Fibroblast of skin of abdomen (primary cell): ENCODE measurements around the gene ATF7.
"Not testable (repeated sequence)": the region's sequence is repeated elsewhere in the genome, so short reads cannot be mapped to it uniquely, and the experiment has no call there.

Experiments used
- DNase-seq: peaks from one replicate; pipeline ENCODE4 v3.0.0-alpha.2; 2013

Gene ATF7

DNA sequence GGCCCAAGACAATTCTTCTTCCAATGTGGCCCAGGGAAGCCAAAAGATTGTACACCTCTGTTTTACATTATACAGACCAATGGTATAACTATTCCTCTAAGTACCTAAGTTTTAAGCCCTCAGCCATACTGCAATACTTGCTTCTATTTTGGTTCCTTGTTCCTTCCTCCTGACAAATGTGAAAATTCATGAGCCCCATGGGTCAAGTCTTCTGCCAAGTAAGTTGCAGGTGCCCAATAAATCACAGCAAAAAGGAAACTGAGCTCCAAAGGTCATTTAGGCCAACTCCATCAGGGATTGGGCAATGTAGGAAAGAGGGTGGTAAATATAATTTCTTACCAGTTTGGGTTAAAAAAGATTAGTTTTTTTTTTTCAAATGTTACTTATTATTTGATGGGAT is 61.2 kb downstream of the ATF7 start:
- DNase-seq, result no peak

DNA sequence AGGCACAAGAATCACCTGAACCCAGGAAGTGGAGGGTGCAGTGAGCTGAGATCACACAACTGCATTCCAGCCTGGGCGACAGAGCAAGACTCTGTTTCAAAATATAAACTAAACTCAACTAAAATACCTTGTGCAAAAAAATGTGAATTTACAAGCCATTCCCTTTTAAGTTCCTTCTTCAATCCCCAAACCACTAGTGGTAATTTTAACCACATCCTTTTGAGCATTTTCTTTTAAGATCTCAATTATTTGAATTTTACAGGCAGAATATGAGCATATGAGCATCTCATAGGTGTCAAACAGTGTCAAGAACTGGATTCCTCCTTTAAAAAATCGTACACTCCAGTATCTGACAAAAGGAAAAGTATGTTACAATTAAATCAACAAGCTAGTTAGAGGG is 61.9 kb downstream of the ATF7 start:
- DNase-seq, result no peak

DNA sequence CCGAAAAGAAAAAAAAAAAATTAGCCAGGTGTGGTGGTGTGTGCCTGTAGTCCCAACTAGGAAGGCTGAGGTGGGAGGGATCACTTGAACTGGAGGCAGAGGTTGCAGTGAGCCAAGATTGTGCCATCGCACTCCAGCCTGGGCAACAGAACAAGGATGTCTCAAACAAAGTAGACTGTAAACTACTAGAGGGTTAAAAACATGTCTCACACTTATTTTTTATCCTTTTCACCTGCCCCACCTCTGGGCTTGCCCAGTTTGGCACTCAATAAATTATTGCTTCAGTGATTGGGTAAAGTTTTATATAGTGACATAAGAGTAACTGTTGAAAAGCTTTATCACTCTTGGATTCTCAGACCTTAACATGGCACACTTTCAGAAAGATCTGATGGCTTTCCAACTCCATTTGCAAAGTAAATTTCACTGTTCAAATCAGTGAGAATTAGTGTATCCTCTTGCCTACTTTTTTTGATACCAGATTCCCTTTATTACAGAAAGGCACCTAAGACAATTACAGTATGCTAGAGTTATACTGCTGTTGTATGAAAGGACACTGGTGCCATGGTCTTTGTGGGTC is 62.6 kb downstream of the ATF7 start:
- DNase-seq, result no peak

DNA sequence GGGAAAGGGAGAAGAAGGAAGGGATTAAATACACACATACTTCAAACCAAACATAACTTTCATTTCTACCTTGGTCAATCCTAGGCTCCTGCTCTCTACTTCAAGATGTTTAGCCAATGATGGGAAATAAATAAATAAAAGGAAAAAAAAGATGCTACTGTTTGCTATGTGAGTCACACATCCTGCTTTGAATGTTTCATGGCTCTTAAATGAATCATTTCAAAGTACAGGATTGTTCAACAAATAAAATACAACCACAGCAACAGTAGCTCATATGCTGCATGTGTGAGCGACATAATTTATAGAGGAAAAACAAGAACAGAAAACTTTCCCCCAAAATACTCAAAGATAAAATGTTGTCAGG is 64.6 kb downstream of the ATF7 start:
- peak; percentile 91 for DNase-seq

DNA sequence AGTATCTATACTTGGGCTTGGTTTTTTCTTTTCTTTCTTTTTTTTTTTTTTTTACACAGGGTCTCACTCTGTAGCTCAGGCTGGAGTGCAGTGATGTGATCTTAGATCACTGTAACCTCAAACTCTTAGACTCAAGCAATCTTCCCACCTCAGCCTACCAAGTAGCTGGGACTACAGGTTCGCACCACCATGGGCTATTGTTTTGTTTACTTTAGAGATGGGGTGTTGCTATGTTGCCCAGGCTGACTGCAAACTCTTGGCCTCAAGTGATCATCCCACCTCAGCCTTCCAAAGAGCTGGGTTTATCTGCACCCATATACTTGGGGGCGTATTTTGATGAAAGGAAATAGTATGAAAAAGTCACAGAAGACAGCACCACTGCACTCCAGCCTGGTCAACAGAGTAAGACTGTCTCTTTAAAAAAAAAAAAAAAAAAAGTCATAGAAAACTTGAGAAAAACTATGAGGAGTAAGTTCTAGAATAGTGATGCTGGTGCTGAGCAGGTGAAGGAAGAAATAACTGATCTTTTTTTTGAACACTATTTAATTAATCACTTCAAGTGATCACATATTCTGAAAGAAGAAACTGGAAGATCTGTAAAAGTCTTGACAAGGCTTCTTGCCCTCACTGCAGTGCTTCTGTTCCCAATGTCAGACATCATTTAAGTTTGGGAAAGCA is 65.1 kb downstream of the ATF7 start:
- no peak for DNase-seq

DNA sequence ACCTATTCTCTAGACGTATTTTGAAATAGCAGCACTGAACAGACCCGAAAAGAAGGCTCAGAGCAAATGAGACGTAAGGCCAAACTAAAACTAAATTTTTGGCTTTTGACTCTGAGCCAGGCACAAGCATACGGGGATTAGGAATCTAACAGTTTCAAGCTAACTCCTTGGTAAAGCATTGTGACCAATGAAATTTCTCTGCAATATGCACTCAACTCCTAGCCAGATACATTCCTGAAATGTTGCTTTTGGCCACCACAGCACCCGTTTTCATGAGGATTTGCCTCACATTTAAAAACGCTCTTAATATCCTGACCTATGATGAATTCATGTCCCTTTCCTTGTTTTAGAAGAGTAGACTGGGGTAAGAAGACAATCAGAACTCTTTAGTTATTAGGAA is 65.8 kb downstream of the ATF7 start:
- DNase-seq, result peak; percentile 82

DNA sequence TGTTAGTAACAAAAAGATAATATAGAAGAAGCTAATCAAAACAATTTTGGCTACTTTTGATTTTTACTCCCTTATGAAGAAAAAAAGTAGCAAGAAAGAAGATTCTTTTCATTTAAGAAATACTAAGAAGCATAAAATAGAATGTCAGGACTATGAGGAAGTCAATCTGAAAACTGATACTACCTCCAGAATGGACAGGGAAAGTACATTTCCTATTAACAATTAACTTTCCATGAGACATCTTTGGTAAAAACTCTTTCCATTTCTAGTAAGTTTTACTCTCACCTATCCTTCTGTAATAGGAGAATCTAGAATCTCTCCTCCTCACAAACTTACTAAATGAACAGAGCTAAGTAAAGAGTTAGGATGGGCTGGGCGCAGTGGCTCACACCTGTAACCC is 67.6 kb downstream of the ATF7 start:
- DNase-seq, result no peak

DNA sequence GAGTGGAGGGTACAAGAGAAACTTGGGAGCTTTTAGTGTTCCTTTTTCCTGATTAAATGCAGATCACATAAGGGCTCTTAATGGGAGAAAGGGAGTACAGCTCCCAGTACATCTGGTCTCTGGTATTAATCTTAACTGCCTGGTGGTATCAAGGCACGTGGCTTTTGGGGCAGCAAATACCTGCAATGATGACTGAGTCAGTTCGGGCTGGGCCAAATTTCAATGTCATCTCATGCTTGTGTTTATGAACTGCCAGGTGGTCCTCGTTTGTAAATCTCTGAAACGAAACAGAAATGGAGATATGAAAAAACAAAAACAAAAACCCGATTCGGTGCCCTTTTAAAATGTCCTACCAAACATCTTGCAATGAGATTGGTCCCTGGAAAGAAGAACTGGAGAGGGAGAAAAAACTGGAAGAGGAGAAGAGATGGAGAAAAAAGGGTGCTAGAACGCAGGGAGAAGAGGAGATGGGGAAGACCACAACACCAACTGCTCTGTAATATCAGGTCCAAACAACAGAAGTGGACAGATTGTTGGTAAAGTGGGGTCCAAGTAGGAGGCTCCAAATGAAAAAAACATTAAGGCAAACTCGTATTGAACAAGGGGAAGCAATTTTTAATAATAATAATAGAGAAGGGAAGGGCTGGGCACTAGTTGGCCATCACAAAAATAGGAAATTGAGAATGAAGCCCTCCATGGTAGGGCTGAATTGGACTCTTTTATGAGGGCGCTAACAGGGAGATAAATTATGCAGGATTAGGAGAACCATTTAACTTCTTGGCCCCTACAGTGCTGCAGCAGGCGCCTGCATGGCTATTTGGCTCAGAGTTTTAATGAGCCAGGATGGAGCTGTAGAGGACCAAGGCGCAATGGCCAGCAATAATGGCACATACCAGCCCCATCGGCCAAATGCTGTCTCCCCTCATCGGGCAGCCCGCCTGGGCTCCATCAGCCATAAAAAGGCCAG is 73.5 kb downstream of the ATF7 start:
- no peak for DNase-seq

DNA sequence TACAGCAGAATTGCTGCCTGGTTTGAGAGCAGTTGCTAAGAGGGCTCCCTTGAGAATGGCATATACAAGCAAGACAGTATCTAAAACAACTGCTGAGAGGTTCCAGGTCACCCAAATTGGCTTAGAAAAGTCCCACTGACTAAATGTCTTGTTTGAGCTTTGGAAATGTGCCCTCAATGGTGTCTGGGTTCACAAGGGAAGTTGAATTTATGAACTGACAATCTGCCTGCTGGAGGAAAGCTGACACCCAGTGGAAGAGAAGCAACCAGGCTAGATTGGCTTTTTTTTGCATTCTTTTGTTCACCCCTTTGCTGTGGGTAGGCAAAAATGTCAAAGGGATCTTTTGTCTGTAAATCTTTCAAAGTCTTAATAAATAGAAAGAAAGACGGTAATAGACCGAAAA is 74.3 kb downstream of the ATF7 start:
- DNase-seq, result peak; percentile 20

DNA sequence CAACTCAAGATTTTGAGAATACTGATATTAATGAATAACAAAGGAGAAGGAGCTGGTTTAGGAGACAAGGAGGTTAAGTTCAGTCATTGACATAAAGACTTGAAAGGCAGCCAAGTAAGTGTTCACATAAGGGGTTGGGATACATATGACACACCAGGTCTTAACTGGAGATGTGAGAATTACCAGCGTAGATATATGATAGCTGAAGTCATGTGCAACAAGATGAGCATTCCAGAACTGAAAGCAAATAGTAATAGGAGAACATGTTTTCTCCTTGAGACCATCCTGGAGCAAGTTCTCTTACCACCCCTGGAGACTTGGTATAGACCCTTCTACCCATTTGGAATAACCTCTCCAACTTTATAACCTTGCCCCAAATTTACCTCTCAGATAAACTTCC is 75.6 kb downstream of the ATF7 start:
- DNase-seq, result peak; percentile 43

DNA sequence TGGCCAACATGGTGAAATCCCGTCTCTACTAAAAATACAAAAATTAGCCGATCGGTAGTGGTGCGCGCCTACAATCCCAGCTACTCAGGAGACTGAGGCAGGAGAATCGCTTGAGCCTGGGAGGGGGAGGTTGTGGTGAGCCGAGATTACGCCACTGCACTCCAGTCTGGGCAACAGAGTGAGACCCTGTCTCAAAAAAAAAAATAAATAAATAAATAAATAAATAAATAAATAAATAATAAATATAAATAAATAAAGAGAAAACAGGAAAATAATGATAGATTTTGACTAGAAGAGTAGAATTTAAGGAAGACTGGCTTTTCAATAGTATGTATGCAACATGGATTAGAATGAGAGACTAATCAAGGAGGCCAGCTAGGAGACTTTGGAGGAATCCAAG is 76.1 kb downstream of the ATF7 start:
- DNase-seq, result not testable (repeated sequence)

DNA sequence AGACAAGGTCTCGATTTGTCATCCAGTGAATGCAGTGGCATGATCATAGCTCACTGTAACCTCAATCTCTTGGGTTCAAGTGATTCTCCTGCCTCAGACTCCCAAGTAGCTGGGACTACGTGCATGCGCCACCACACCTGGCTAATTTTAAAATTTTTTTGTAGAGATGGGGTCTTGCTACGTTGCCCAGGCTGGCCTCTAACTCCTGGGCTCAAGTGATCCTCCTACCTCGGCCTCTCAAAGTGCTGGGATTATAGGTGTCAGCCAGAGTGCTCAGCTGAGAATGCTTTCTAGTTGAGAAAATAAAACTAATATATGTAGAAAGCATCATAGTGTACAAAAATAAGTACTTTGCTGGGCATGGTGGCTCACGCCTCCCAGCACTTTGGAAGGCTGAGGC is 77.8 kb downstream of the ATF7 start:
- DNase-seq, result not testable (repeated sequence)

DNA sequence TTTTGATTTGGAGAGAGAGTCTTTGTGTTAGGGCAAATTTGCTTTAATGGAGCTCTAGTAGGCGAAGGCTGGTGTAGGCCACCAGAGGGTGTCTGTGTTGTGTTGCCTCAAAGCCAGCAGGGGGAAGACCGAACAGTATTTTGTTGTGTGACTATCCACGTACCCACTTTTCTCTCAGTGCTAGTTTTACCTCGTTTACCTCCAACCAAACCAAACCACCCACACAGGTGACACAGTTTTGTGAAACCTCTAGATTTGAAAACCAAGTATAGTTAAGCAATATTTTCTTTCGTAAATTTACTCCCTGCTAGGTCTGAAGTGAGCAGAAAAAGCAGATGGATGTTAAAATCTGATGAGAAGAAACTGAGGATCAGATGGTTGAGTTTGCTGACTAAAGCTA is 82.6 kb downstream of the ATF7 start:
- DNase-seq, result peak; percentile 66

DNA sequence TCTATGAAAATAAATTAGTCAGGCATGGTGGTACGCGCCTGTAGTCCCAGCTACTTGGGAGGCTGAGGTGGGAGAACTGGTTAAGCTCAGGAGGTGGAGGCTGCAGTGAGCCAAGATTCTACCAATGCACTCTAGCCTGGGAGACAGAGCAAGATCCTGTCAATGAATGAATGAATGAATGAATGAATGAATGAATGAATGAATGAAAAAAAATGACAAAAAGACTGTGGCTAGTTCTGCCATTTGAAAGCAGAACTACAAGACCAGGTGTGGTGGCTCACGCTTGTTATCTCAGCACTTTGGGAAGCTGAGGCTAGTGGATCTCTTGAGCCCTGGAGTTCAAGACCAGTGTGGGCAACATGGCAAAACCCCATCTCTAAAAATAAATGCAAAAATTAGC is 86.7 kb downstream of the ATF7 start:
- no peak for DNase-seq

DNA sequence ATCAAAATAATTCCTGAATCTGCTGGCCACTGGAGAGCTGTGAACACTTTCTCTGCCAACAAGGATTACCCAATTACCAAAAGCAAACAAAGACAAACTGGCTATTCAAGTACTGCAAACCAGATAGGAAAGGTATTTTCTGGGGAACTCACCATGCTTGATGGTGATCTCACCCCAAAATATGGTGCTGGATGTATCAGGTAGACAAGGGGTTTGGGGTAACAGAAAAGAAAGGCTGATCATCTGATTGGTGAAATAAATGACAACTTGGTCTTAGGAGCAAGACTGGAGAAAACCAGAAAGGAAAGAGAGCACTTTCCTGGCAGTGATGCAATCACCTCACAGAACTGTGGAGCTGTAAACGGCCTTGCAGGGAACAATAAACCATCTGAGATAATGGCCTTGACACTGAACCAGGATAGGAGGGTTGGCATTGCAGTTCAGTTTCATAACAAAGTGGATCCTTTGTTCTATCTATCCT is 87.9 kb downstream of the ATF7 start:
- DNase-seq, result peak; percentile 21

DNA sequence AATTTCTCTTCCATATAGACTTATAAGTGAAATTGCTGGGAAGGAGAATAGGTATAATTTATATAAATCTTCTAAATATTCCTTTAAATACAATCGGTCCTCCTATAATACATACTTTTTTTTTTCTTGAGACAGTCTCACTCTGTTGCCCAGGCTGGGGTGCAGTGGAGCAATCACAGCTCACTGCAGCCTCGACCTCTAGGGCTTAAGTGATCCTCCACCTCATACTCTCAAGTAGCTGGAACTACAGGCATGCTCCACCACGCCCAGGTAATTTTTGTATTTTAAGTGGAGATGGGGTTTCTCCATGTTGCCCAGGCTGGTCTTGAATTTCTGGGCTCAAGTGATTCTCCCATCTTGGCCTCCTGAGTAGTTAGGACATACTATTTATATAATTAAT is 89.2 kb downstream of the ATF7 start:
- no peak for DNase-seq

DNA sequence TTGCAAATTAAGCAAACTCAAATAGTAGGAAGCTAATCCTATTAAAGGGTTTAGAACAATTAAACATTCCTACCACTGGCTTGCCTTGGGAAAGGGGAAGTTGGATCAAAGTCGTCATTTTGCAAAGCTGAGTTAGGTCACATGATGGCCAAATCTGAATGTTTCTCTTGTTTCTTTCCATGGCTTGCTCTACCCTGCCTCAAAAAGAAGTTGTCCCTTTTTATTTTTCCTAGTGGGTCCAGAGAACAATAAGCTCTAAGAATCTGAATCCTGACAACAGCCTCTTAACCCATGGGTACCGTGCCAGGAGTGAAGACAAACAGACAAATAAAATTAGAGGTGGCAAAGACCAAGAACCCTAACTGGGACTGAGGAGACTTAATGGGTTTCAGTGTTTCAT is 92.7 kb downstream of the ATF7 start:
- no peak for DNase-seq

DNA sequence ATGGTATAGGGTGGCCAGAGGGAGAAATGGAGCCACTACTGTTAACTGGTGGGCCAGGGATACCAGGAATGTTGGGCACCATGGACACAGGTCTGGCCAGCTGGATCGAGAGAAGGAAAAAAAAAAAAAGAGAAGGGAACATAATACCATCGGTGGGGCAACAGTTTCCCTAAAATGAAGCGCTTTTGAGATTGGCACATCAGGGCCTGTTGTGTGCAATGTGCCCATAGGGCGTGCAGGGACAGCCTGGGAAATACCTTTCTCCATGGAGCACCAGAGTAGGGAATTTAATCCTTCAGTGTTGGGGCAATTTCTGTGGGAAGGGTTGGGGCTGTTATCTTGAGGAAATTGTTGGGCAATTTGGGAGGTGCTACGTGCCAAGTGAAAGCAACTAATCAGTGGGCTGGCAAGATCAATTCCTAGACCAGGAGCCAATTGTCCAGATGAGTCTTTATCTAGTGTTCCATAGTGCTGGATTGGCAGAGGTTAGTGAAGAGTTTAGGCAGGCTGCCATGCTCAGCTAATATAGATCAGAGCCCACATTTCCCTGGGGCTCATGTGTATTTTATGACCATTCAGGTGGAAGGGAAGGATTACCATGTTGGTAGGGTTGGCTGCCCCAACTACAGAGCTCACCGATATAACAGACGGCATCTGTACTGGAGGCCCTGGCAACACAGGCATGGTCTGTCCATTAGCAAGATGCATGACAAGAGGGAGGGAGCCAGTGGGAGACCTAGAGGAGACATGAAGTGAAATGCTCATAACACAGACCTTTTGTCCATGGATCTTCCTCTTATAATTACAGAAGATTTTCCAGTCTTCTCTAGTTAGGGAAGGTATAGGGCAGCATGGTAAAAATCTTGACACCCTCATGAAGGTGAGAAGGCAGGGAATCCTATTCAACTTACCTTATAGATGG is 93.4 kb downstream of the ATF7 start:
- DNase-seq, result no peak

DNA sequence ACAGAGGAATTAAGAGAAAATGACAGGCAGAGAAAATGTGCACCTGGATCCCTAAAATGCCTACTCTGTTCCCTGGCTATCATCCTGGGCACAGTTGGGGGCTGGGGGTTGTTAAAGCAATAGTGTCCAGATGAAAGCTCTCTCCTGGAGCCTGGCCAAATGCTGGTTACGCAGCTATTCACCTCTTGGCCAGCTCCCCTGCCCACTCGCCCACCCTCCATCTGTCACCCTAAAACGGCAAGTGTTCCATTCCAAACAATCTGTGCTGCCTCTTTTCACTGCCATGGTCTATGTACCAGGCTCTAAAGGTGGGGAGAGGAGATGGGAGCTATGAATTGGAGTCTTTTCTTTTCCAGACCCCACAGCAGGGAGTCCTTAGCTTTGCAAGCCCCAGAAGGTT is 94.2 kb downstream of the ATF7 start:
- no peak for DNase-seq

DNA sequence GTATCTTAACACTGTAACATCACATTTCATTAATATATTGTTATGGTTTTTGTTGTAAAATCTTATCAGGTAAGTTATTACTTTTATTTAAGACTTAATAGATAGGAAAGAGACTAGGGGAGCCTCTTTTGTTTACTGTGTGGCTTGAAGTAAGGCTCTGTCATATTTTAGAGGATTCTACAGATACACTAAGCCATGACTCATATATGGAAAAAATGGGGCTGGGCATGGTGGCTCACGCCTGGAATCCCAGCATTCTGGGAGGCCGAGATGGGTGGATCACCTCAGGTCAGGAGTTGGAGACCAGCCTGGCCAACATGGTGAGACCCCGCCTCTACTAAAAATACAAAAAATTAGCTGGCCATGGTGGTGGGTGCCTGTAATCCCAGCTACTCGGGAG is 95.3 kb downstream of the ATF7 start:
- DNase-seq, result peak; percentile 25

DNA sequence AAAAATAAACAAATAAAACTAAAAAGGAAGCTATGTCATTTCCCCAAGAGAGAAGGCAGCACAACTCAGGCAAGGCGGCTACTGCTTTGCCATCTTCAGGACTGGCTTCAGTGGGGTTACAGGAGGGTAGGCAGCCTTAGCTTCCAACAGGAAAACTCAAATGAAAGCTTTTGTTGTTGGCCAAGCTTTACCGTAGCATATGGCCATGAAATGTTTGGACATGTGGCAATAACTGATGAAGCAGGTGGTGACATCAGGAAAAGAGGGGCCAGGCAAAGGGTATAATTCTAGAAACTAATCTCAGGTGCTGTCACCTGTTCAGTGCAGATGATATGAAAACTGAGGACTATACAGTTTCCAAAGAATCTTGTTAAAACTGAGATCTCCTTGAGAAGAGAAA is 96.1 kb downstream of the ATF7 start:
- no peak for DNase-seq

DNA sequence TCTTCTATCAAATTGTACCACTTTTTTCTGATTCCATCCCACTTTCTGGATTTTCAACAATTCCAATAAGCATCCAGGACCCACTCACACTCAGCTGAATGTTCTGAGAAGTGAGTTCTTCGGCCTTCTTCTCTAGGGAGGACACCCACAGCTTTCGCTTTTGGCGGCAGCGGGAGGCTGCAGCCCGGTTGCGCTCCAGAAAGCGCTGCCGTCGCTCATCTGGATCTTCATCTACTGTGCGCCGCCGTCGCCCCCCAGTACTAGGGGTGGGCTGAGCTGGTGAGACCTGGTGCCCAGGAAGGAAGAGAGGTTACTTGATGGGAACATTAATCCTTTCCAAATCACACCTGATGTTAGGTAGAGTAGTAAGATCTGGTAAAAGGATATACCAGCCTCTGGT is 101.7 kb downstream of the ATF7 start:
- no peak for DNase-seq

DNA sequence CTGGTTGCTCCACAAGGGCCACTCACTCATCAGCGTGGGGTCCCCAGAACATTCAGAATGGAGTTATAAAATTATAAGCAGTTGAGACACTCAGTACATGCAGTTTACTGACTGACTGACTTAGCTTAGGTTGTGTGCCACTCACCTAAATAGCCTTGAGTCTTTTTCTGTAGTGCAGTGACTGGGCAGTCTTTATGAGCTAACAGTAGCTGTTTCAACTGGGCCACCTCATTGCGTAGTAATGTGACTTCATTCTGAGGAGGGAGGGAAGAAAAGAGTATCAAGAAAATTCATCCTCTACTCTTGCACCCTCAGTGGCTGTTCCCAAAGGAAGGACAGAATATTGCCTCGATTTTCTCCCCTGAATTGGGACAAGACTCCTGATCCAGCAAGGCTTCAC is 103.1 kb downstream of the ATF7 start:
- no peak for DNase-seq
